CD4-positive, alpha-beta T cell (primary cell): ENCODE results near the gene CEP95. TPM values are rescaled to one million over a fixed set of nuclear protein-coding genes. Genes with fewer than 3 reads are reported as not detected.
A peak's percentile ranks its signal among the peaks of the same experiment; 100 is the strongest.

ENCODE experiments used
- ATAC-seq: fragments of 200-7000 bp; cut with Tn5 transposase; one replicate; pipeline ENCODE4 v1.10.0; 2022; ENCODE audit warnings: mild to moderate bottlenecking; ENCODE audit not compliant: poor library complexity
- CTCF ChIA-PET: fragments of 350-600 bp; sonication (Branson Sonifier 250); formaldehyde crosslinking; loops from one replicate; lab custom pipeline; 2021; ENCODE audit warnings: antibody characterized with exemption, inconsistent platforms; lab: Charles Lee
- POLR2A ChIA-PET: fragments of 350-600 bp; sonication (Branson Sonifier 250); formaldehyde crosslinking; loops from one replicate; lab custom pipeline; 2021; ENCODE audit warnings: antibody characterized with exemption, inconsistent platforms; lab: Charles Lee
- DNase-seq, 14 experiments: peaks; one replicate each; pipeline ENCODE4 v3.0.0-alpha.2; 2013 to 2020; ENCODE audit warnings: mixed read lengths in 2 of 14
- H3K27ac ChIP-seq, 2 donors: one replicate each; pipeline versions ENCODE4 v1.5.1 to v1.7.0; 2013; ENCODE audit warnings: low read length in 2 of 2, low read depth in 1 of 2, mild to moderate bottlenecking in 1 of 2
- H3K27me3 ChIP-seq, 2 experiments: 1 replicate in 1 of 2; 2 replicates in 1 of 2; pipeline versions ENCODE4 v1.6.1 to v1.7.0; 2013; ENCODE audit warnings: low read length in 2 of 2, control low read depth in 1 of 2, mild to moderate bottlenecking in 1 of 2, moderate library complexity in 1 of 2; ENCODE audit not compliant: insufficient read depth in 2 of 2, control insufficient read depth in 1 of 2
- H3K36me3 ChIP-seq: one replicate; pipeline ENCODE4 v1.6.1; 2013; ENCODE audit warnings: low read length, control low read depth; ENCODE audit not compliant: insufficient read depth
- H3K4me1 ChIP-seq: one replicate; pipeline ENCODE4 v1.6.1; 2013; ENCODE audit warnings: low read length, control low read depth; ENCODE audit not compliant: insufficient read depth
- H3K4me3 ChIP-seq: one replicate; pipeline ENCODE4 v1.5.1; 2013; ENCODE audit warnings: mild to moderate bottlenecking, low read length, moderate library complexity
- H3K9me3 ChIP-seq, 2 experiments: 1 replicate in 1 of 2; 2 replicates in 1 of 2; pipeline versions ENCODE4 v1.6.1 to v1.7.0; 2013; ENCODE audit warnings: low read length in 2 of 2, mild to moderate bottlenecking in 2 of 2, control low read depth in 1 of 2, moderate library complexity in 1 of 2; ENCODE audit not compliant: control insufficient read depth in 1 of 2, insufficient read depth in 1 of 2
- H3K27ac Mint-ChIP-seq: one replicate; pipeline ENCODE4 v1.8.0; 2020; ENCODE audit warnings: mixed read lengths
- H3K27me3 Mint-ChIP-seq: one replicate; pipeline ENCODE4 v1.8.0; 2021; ENCODE audit warnings: mixed read lengths
- H3K36me3 Mint-ChIP-seq: one replicate; pipeline ENCODE4 v1.8.0; 2021; ENCODE audit warnings: low read depth, mixed read lengths
- H3K4me1 Mint-ChIP-seq: one replicate; pipeline ENCODE4 v1.8.0; 2021; ENCODE audit warnings: low read depth, mixed read lengths
- H3K4me3 Mint-ChIP-seq: one replicate; pipeline ENCODE4 v1.8.0; 2020; ENCODE audit warnings: mild to moderate bottlenecking, mixed read lengths
- H3K9me3 Mint-ChIP-seq: one replicate; pipeline ENCODE4 v1.8.0; 2020; ENCODE audit warnings: mixed read lengths
- intact Hi-C, 2 experiments: fragments of 100-400 bp; cut with DNase I in 1 of 2; cut with micrococcal nuclease in 1 of 2; formaldehyde crosslinking; loops; one replicate each; pipeline versions ENCODE4 v1.15.1 to v1.9.0; 2023 to 2025; cut with DNase I, micrococcal nuclease
- total RNA-seq, 174 experiments: library from RNA in 2 of 174; stranded (reverse) in 2 of 174; gene quantifications; one replicate each; pipeline ENCODE4 v1.2.3 and lab custom pipeline; 2021 to 2026
- TF ChIP-seq, protein P1 (sequence below): fragments of 200-600 bp; IDR thresholded peaks from one replicate; pipeline ENCODE4 v1.8.0; 2022; ENCODE audit warnings: antibody characterized with exemption, mild to moderate bottlenecking

CEP95 gene
- total RNA-seq, 2 experiments from 2014 or later = 256 to 269 TPM

DNA sequence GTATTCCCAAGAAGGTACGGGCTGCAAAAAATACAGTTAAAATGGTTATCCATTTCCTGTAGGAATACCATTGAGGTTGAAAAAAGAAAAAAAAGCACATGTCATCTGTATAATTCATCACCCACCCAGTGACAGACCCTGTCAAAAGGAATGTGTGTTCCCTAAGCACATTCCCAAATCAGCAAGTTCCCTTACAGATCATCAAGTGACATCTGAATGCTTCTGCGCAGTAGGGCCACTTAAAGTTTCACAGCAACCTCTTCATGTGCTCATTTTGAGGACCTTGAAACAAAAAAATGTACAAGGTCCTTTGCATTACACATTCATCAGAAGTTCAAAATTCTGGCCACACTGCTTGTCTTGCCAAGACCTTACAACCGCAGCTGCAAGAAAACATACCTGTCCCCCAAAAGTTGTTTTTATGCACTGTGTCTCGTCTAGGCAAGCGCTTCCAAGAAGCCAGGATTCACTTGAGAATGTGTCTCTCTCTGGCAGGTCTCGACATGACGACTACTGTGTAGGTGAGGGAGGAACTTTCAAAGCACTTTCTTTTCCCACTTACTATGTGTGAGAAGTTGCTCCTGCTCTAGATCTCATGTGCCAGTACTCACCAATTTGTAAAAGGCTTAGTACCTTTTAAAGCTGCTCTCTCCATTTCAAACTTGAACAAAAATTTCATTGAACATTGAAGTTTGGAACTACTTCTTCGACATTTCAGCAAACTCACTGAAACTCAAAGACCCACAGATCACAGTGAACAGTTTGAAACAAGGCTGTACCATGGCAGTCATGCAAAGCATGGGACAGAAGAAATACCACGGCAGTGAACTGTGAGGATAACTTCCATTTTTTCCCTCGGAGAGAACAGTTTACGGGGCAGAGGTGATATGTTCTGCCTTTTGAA is 5.7 kb upstream of the CEP95 start:
- Mint-ChIP-seq H3K4me3 (peak overlapping the region; percentile 99), H3K36me3 (peaks cover 100% of the 10 kb centered on the region), H3K9me3 (no peaks in the 10 kb centered on the region), H3K27ac (peak overlapping the region; percentile 99), H3K27me3 (no peaks in the 10 kb centered on the region), H3K4me1 (peaks cover 90% of the 10 kb centered on the region)
- Histone ChIP-seq H3K9me3 (no peaks in the 10 kb centered on the region), H3K36me3 (peaks cover 75% of the 10 kb centered on the region), H3K4me3 (no peak overlapping the region), H3K4me1 (peaks cover 37% of the 10 kb centered on the region), H3K27ac (no peak overlapping the region), H3K27me3 (no peaks in the 10 kb centered on the region)
- POLR2A ChIA-PET = interaction anchor here (0.9 to 7.4 kb wide), 6 partner anchors 7 to 153 kb away, joined by 3 to 453 read pairs (median 4); partner anchors contain the start of gene POLG2
- TF ChIP-seq, protein P1, sequence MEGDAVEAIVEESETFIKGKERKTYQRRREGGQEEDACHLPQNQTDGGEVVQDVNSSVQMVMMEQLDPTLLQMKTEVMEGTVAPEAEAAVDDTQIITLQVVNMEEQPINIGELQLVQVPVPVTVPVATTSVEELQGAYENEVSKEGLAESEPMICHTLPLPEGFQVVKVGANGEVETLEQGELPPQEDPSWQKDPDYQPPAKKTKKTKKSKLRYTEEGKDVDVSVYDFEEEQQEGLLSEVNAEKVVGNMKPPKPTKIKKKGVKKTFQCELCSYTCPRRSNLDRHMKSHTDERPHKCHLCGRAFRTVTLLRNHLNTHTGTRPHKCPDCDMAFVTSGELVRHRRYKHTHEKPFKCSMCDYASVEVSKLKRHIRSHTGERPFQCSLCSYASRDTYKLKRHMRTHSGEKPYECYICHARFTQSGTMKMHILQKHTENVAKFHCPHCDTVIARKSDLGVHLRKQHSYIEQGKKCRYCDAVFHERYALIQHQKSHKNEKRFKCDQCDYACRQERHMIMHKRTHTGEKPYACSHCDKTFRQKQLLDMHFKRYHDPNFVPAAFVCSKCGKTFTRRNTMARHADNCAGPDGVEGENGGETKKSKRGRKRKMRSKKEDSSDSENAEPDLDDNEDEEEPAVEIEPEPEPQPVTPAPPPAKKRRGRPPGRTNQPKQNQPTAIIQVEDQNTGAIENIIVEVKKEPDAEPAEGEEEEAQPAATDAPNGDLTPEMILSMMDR = no peak
- intact Hi-C loops = loop anchor here (10.0 kb wide), 2 partner anchors 356 to 476 kb away; partner anchors contain the start of gene ICAM2 (in 1 of the 2)
- CTCF ChIA-PET = interaction anchor here (1.2 kb wide), 1 partner anchor 10 kb away, joined by 4 read pairs; no protein-coding TSS in a partner anchor
- DNase-seq (peak in 2 of 14 experiments; percentile 41 to 45), ATAC-seq (no peak)

DNA sequence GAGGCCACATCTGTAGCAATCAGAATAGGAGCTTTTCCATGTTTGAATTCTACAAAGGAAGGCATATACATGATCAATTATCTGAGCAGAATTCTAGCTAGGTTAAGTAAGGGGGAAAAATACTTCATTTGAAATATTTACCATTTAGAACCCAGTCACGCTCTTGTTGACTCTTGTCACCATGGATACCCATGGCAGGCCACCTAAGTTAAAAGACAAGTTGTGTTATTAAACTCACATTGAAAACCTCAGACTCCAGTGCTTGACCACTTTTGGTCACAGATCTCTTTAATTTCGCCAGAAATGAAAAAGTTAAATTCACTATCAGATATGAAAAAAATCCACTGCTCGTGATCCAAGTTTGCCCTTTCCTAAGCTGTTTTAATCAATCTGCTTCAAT is 4.8 kb upstream of the CEP95 start:
- ATAC-seq = no peak
- H3K27ac ChIP-seq = no peak overlapping the region
- Mint-ChIP-seq H3K9me3 (no peaks in the 10 kb centered on the region), H3K27me3 (no peaks in the 10 kb centered on the region), H3K4me1 (peaks cover 81% of the 10 kb centered on the region), H3K27ac (peak overlapping the region; percentile 99), H3K4me3 (peak overlapping the region; percentile 99), H3K36me3 (peaks cover 100% of the 10 kb centered on the region)
- POLR2A ChIA-PET = interaction anchor here (1.0 to 7.4 kb wide), 5 partner anchors 8 to 148 kb away, joined by 3 to 453 read pairs (median 5); partner anchors contain the start of gene POLG2
- peaks cover 75% of the 10 kb centered on the region for H3K36me3 ChIP-seq
- intact Hi-C loops = loop anchor here (10.0 kb wide), 2 partner anchors 357 to 477 kb away; partner anchors contain the start of gene ICAM2 (in 1 of the 2)
- peak in 1 of 14 experiments; percentile 23 for DNase-seq
- CTCF ChIA-PET = interaction anchor here (1.2 kb wide), 1 partner anchor 11 kb away, joined by 4 read pairs; no protein-coding TSS in a partner anchor
- H3K27me3 ChIP-seq = no peaks in the 10 kb centered on the region
- TF ChIP-seq, protein P1 = no peak
- H3K4me1 ChIP-seq = peaks cover 35% of the 10 kb centered on the region
- H3K4me3 ChIP-seq = no peak overlapping the region
- H3K9me3 ChIP-seq = no peaks in the 10 kb centered on the region

DNA sequence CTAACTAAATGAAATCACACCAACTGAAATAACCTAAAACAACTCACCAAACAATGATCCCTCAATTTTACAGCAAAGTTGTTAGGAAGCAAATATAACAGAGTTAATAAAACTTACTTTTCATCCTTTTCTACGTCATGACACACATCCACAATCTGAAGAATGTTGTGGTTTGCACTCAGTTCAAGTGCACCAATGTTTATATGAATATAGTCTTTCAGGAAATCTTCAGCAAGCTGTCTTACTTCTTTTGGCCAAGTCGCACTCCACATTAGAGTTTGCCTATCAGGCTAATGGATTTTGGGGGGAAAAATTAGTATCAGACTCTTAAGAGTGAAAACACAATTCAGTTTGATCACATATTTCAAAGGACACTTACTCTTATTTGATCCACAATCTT is 4.0 kb upstream of the CEP95 start:
- ATAC-seq = no peak
- Histone ChIP-seq H3K4me1 (peaks cover 30% of the 10 kb centered on the region), H3K27me3 (no peaks in the 10 kb centered on the region), H3K4me3 (no peak overlapping the region), H3K27ac (no peak overlapping the region), H3K36me3 (peaks cover 74% of the 10 kb centered on the region), H3K9me3 (no peaks in the 10 kb centered on the region)
- Mint-ChIP-seq H3K9me3 (no peaks in the 10 kb centered on the region), H3K27me3 (no peaks in the 10 kb centered on the region), H3K27ac (peak overlapping the region; percentile 99), H3K36me3 (peaks cover 100% of the 10 kb centered on the region), H3K4me3 (peak overlapping the region; percentile 99), H3K4me1 (peaks cover 79% of the 10 kb centered on the region)
- intact Hi-C loops = loop anchor here (10.0 kb wide), 2 partner anchors 358 to 478 kb away; partner anchors contain the start of gene ICAM2 (in 1 of the 2)
- peak in 1 of 14 experiments; percentile 9 for DNase-seq
- TF ChIP-seq, protein P1 = no peak
- ChIA-PET POLR2A (interaction anchor here (0.6 to 7.4 kb wide), 8 partner anchors 8 to 206 kb away, joined by 3 to 453 read pairs (median 4); partner anchors contain the start of gene POLG2), CTCF (no interaction called here)
